Activated T-cell treated with anti-CD3 and anti-CD28 coated beads for 24 hours (primary cell): ENCODE data around the gene CYP27C1.
A peak's percentile ranks its signal among the peaks of the same experiment; 100 is the strongest.
"Not testable (repeated sequence)": the region's sequence is repeated elsewhere in the genome, so short reads cannot be mapped to it uniquely, and the experiment has no call there.

Source experiments
- DNase-seq: peaks from one replicate; pipeline ENCODE4 v3.0.0-alpha.2; 2020; ENCODE audit warnings: low read depth

The CYP27C1 gene, protein sequence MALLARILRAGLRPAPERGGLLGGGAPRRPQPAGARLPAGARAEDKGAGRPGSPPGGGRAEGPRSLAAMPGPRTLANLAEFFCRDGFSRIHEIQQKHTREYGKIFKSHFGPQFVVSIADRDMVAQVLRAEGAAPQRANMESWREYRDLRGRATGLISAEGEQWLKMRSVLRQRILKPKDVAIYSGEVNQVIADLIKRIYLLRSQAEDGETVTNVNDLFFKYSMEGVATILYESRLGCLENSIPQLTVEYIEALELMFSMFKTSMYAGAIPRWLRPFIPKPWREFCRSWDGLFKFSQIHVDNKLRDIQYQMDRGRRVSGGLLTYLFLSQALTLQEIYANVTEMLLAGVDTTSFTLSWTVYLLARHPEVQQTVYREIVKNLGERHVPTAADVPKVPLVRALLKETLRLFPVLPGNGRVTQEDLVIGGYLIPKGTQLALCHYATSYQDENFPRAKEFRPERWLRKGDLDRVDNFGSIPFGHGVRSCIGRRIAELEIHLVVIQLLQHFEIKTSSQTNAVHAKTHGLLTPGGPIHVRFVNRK

DNA sequence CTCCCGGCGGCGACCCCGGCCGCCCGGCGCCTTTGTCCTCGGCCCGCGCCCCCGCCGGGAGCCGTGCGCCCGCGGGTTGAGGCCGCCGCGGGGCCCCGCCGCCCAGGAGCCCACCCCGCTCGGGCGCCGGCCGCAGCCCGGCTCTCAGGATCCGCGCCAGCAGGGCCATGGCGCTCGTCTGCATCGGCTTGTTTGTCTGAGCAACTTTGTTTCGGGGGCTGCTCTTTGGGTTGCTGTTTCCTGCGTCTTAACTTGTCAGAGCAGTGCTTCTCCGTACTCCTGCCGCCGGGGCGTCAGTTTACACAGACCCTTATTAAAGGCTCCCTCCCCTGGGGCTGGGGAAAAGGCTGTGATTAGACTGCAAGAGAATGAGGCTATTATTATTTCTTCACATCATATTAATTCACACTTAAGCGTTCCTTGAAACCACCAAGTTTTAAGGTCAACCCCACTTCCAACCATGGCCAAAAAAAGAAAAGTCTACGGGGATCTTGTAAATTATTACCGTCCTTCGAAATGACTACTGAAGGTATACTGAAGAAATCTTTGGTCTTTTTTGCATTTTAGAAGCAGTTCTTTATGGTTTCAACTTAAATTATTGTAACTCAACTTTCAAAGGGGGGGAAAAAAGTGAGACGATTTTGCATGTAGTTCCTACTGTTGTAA lies at the start of gene CYP27C1:
TSS of gene CYP27C1 (minus strand) at position 198 of the 666 bp plus-strand sequence. CDS start at position 169, 29 bp downstream.
- DNase-seq = no peak

DNA sequence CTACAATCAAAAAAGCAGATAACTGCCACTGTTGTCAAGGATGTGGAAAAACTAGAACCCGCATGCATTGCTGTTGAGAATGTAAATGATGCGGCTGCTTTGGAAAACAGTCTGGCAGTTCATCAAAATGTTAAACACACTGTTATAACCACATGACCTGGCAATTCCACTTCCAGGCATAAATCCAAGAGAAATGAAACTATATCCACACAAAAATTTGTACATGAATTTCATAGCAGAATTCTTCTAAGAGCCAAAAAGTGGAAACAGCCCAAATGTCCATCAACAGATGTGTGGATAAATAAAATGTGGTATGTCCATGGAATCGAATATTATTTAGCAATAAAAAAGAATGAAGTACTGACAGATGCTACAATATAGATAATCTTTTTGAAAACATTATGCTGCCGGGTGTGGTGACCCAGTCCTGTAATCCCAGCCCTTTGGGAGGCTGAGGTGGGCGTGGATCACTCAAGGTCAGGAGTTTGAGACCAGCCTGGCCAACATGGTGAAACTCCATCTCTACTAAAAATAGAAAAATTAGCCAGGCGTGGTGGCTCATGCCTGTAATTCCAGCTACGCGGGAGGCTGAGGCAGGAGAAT lies 41.8 kb upstream of the CYP27C1 start:
- DNase-seq = no peak

- no peak for DNase-seq
These were observed 39.3 kb upstream of the CYP27C1 start for GRCh38 chr2:127259355-127259754.

DNA sequence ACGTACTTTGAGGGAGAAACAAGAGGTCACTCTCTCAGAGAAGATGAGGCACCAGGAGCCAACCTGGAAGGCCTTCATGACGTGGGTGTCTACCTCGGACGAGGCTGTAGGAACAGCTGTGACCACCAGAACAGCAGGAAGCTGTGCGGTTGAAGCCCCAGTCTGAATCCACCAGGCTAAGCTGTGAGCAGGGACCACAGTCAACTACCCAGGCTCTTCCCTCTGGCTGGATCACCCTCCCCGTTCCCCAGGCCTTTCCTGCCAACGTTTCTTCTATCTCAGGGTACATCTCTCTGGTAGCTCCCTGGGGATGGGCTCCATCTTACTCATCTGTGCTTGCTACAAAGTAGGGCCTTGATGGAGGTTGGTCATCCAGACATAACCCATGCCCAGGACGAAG lies 36.8 kb upstream of the CYP27C1 start:
- DNase-seq = no peak

DNA sequence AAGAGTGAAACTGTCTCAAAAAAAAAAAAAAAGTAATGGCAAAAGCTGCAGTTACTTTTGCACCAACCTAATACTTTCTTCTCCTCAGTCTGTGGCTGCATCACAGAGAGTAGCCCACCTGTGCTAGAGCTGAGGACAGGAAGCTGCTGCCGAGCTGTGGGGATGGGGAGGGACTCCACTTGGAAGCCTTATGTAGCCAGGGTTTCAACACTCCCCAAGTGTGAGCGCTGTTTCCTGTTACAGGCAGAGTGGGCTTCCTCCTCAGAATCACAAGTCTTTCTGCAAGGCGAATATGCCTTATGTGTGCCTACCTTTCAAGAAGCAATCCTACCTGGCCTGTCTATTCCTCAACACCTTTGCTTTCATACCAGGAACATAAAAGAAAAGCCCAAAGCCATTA lies 36.3 kb upstream of the CYP27C1 start:
- no peak for DNase-seq

- no peak for DNase-seq
These were observed 35.6 kb upstream of the CYP27C1 start for GRCh38 chr2:127255721-127256120.

GRCh38 chr2:127255146-127255545 lies 35.0 kb upstream of the CYP27C1 start:
- no peak for DNase-seq

DNA sequence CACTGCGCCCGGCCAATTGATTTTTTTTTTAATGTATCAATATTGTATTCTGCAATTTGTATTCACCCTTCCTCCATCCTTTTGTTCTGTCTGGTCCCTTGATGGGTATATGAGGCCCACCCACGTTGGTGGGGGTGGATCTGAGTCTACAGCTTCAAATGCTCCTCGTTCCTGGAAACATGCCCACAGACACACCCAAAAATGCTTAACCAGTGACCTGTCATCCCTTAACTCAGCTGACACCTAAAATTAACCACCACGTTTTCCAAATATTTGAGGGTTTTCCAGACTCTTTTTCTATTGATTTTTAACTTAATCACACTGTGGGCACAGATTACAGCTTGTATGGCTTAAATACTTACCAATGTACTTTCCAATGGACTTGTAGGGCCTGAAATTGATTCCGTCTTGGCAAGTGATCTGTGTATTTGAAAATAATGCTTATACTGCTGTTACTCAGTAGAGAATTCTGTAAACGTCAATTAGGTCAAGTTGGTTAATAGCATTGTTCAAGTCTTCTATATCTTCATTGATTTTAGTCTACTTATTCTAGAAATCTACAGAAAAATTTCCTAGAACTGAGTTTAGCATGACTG lies 34.4 kb upstream of the CYP27C1 start:
- no peak for DNase-seq

GRCh38 chr2:127241184-127241583 lies 21.1 kb upstream of the CYP27C1 start:
- not testable (repeated sequence) for DNase-seq

- no peak for DNase-seq
These were observed 19.3 kb upstream of the CYP27C1 start for GRCh38 chr2:127239395-127239794.

GRCh38 chr2:127237768-127238167 lies 17.7 kb upstream of the CYP27C1 start:
- DNase-seq = not testable (repeated sequence)

- no peak for DNase-seq
These were observed 15.1 kb upstream of the CYP27C1 start for GRCh38 chr2:127235082-127235702.

DNA sequence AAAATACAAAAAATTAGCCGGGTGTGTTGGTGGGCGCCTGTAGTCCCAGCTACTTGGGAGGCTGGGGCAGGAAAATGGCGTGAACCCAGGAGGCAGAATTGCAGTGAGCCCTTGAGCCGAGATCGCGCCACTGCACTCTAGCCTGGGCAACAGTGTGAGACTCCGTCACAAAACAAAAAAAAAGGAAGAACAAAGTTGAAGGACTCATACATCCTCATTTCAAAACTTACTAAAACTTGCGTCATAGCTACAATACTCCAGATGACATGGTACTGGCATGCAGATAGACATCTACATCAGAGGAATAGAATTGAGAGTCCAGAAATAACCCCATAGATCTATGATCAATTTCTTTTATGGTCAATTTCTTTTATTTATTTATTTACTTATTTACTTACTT lies 13.6 kb upstream of the CYP27C1 start:
- DNase-seq = no peak

GRCh38 chr2:127231130-127231865 lies 11.2 kb upstream of the CYP27C1 start:
- DNase-seq = no peak

GRCh38 chr2:127229555-127229954 lies 9.5 kb upstream of the CYP27C1 start:
- DNase-seq = no peak

DNA sequence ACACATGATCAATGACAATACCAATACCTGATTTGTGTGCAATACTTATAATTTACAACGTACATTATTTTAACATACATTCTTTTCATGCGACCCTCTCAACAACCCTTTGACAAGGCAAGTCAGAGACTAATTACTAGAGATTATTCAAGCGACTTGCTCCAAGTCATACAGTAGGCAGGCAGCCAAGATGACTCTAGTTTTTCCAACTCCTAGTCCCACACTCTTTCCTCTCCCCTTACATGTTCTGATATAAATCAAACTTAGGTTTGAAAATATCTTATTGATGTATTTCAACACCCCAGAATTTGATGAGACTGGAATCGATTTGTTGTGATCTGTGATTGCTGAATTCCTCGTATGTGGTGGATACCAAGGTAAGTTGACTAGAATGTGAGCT lies 8.0 kb upstream of the CYP27C1 start:
- DNase-seq = no peak

DNA sequence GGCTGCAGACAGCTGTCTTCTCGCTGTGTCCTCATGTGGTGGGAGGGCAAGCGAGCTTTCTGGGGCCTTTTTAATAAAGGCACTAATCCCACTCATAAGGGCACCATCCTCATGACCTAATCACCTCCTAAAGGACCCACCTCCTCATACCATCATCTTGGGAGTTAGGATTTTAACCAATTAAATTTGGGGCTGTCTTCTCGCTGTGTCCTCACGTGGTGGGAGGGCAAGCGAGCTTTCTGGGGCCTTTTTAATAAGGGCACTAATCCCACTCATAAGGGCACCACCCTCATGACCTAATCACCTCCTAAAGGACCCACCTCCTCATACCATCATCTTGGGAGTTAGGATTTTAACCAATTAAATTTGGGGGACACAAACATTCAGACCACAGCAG lies 7.2 kb upstream of the CYP27C1 start:
- not testable (repeated sequence) for DNase-seq

GRCh38 chr2:127226520-127227263 lies 6.6 kb upstream of the CYP27C1 start:
- DNase-seq = peak; percentile 23

DNA sequence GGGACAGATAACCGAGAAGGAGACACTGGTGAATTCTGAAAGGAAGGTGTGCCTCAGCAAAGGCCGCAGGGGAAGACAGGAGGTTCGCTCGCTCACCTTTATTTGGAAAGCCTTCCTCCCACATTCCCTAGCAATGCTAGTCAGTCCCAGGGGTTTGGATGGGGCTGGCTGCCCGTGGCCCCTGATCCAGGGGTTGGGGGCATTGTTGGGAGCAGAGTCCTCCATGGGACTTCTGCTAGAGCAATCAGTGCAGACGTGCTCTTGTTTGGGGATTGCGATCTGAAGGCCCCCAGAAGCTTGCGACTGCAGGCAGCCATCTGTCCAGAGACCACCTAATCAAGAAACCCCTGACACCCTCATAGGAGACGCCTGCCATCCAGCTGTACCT lies 6.0 kb upstream of the CYP27C1 start:
- no peak for DNase-seq

DNA sequence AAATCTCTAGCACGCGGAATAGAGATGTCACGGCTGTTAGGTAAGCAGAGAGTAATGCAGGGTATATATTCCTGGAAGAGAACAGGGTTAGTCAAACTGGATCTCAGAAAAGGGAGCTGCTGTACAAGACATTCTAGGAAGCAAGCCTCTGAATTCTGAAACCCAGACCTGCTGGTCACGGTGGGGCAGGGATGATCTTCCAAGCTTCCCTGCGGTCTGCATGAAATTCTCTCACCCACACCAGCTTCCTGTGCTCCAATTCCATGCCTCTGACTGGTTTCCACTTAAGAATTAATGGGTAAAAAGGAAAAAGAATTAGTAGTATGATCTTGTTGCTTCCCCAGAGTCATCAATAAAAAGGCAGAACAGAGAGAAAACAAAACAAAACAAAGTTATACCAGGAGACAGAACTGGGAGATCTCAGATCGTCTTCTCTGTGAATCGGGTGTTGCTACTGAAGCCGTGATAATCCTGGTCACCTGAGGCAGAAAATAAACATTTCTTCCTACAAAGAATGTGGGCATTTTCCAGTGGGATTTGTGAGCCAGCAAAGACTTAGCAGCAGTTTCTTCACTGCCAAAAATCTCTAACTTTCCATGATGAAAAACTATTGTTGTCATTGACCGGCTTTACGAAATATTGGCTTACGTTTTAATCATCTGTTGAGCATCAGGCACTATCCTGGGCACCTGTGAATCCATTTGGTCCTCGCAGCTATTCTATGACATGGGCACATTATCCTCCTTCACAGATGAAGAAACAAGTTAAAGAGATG lies 5.3 kb upstream of the CYP27C1 start:
- DNase-seq = no peak
